Stimulated activated CD8-positive, alpha-beta memory T cell treated with anti-CD3 and anti-CD28 coated beads, Interleukin-7, amount 100 ng/mL, for 48 hours (primary cell): ENCODE results near the gene SLC2A4.
"Not testable (repeated sequence)": the region's sequence is repeated elsewhere in the genome, so short reads cannot be mapped to it uniquely, and the experiment has no call there.

Experiments used
- DNase-seq, 2 donors: peaks; one replicate each; pipeline ENCODE4 v3.0.0-alpha.2; 2020; ENCODE audit warnings: low read depth in 1 of 2; ENCODE audit errors: extremely low read depth in 1 of 2

SLC2A4 gene

GRCh38 chr17:7281074-7281952 lies at the start of gene SLC2A4:
Gene SLC2A4 (plus strand): TSS chr17:7281718. CDS start chr17:7281935, 217 bp downstream.
- DNase-seq = peak; percentile 78 to 90

GRCh38 chr17:7232114-7232513 lies 49.4 kb upstream of the SLC2A4 start:
- no peak for DNase-seq

GRCh38 chr17:7233701-7234082 lies 47.8 kb upstream of the SLC2A4 start:
- DNase-seq = no peak

- DNase-seq = peak; percentile 91
These were observed 47.2 kb upstream of the SLC2A4 start, which contains the start of gene DVL2 for GRCh38 chr17:7234083-7234951. Gene DVL2 (minus strand): TSS chr17:7234517. CDS start chr17:7234262, 255 bp downstream.

- DNase-seq = no peak
These were observed 45.5 kb upstream of the SLC2A4 start for GRCh38 chr17:7235693-7236665.

GRCh38 chr17:7236808-7237207 lies 44.7 kb upstream of the SLC2A4 start:
- no peak for DNase-seq

- no peak for DNase-seq
These were observed 44.2 kb upstream of the SLC2A4 start for GRCh38 chr17:7237266-7237760.

- DNase-seq = peak; percentile 79 to 86
These were observed 43.6 kb upstream of the SLC2A4 start for GRCh38 chr17:7237761-7238419.

GRCh38 chr17:7238420-7239090 lies 43.0 kb upstream of the SLC2A4 start:
- no peak for DNase-seq

- DNase-seq = peak; percentile 96
These were observed 42.2 kb upstream of the SLC2A4 start, which contains the start of gene PHF23 for GRCh38 chr17:7239091-7240027. Gene PHF23 (minus strand): TSS chr17:7239457. CDS start chr17:7239279, 178 bp downstream.

- no peak for DNase-seq
These were observed 41.1 kb upstream of the SLC2A4 start for GRCh38 chr17:7240375-7240774.

- DNase-seq = no peak
These were observed 40.3 kb upstream of the SLC2A4 start for GRCh38 chr17:7241090-7241733.

GRCh38 chr17:7241783-7242716 lies 39.5 kb upstream of the SLC2A4 start, which contains the start of gene GABARAP:
Gene GABARAP (minus strand): TSS chr17:7242449. CDS start chr17:7242330, 119 bp downstream.
- DNase-seq = peak; percentile 80 to 83

- peak; percentile 82 to 84 for DNase-seq
These were observed 38.6 kb upstream of the SLC2A4 start for GRCh38 chr17:7242717-7243452.

GRCh38 chr17:7243453-7243729 lies 38.1 kb upstream of the SLC2A4 start:
- DNase-seq = no peak

- not testable (repeated sequence) for DNase-seq
These were observed 37.7 kb upstream of the SLC2A4 start for GRCh38 chr17:7243838-7244237.
